Prostate gland (tissue), 2 donors: ENCODE measurements around the gene L2HGDH. TPM values are rescaled to one million over a fixed set of nuclear protein-coding genes. Genes with fewer than 3 reads are reported as not detected.

Experiments
- DNase-seq: peaks from one replicate; pipeline ENCODE4 v3.0.0-alpha.2; 2019; ENCODE audit warnings: low spot score
- H3K27ac ChIP-seq, 2 donors: fragments of 200-600 bp; sonication (generic); 2 replicates each; pipeline ENCODE4 v1.5.1; 2017 to 2019
- H3K27me3 ChIP-seq: fragments of 200-600 bp; sonication (generic); replicated peaks from 2 replicates; pipeline ENCODE4 v1.5.1; 2019; ENCODE audit not compliant: insufficient read depth
- H3K36me3 ChIP-seq, 2 donors: fragments of 200-600 bp; sonication (generic); 1 replicate in 1 of 2; 2 replicates in 1 of 2; pipeline versions ENCODE4 v1.5.1 to v1.8.1; 2017 to 2019
- H3K4me1 ChIP-seq: fragments of 200-600 bp; sonication (generic); replicated peaks from 2 replicates; pipeline ENCODE4 v1.5.1; 2019
- H3K4me3 ChIP-seq, 2 donors: fragments of 200-600 bp; sonication (generic); 2 replicates each; pipeline ENCODE4 v1.5.1; 2017 to 2019
- H3K9me3 ChIP-seq: fragments of 200-600 bp; sonication (generic); 2 replicates; pipeline ENCODE4 v1.5.1; 2017
- CTCF ChIP-seq, 4 experiments: fragments of 200-600 bp in 2 of 4; fragments of 450-650 bp in 2 of 4; sonication (generic) in 2 of 4; IDR thresholded peaks; 1 replicate in 3 of 4; 2 replicates in 1 of 4; pipeline ENCODE4 v1.5.1; 2016 to 2019; ENCODE audit warnings: antibody characterized with exemption in 4 of 4, mild to moderate bottlenecking in 2 of 4, moderate library complexity in 2 of 4
- POLR2A ChIP-seq: fragments of 450-650 bp; IDR thresholded peaks from one replicate; pipeline ENCODE4 v1.6.1; 2016; ENCODE audit warnings: antibody characterized with exemption, mild to moderate bottlenecking
- POLR2AphosphoS5 ChIP-seq: sonication (generic); formaldehyde crosslinking; IDR thresholded peaks from one replicate; pipeline ENCODE4 v1.6.1; 2017; ENCODE audit warnings: antibody characterized with exemption
- WGBS: methylation state at CpG from one replicate; pipeline ENCODE4 v1.1.5; 2018; 5-methylcytosine and 5-hydroxymethylcytosine counted together
- intact Hi-C: fragments of 100-400 bp; cut with DNase I; formaldehyde crosslinking; loops from one replicate; pipeline ENCODE4 v1.14.2; 2022
- total RNA-seq, 2 donors: library from RNA; depleted of rRNA; stranded (reverse); fragments of >200 nt; gene quantifications; one replicate each; pipeline ENCODE4 v1.1.0, GENCODE V29; 2016

L2HGDH gene
- total RNA-seq, 2 donors from 2014 or later, result 5.6 to 6.5 TPM

GRCh38 chr14:50263321-50263720 lies 48.7 kb downstream of the L2HGDH start:
- 85% methylated on average over 4 of the region's 4 CpGs for WGBS
- no peak for TF ChIP-seq POLR2AphosphoS5
- no peak for TF ChIP-seq CTCF (IDR thresholded peaks at IDR 0.05)
- no peak for TF ChIP-seq POLR2A
- Histone ChIP-seq H3K27me3 (no peaks in the 10 kb centered on the region), H3K4me3 (no peak overlapping the region), H3K4me1 (no peaks in the 10 kb centered on the region), H3K27ac (no peak overlapping the region), H3K36me3 (no peaks in the 10 kb centered on the region), H3K9me3 (no peaks in the 10 kb centered on the region)
- intact Hi-C loops, result no loop called here
- DNase-seq, result no peak

- no peak for DNase-seq
- Histone ChIP-seq H3K4me3 (no peak overlapping the region), H3K27ac (no peak overlapping the region), H3K9me3 (no peaks in the 10 kb centered on the region), H3K27me3 (no peaks in the 10 kb centered on the region), H3K36me3 (no peaks in the 10 kb centered on the region), H3K4me1 (no peaks in the 10 kb centered on the region)
- intact Hi-C loops, result no loop called here
- TF ChIP-seq POLR2A (no peak), POLR2AphosphoS5 (no peak), CTCF (IDR thresholded peaks at IDR 0.05) (no peak)
- WGBS, result 73% methylated on average over 2 of the region's 2 CpGs
Observed at GRCh38 chr14:50262865-50263264, 49.2 kb downstream of the L2HGDH start.

GRCh38 chr14:50260511-50260910 lies 51.5 kb downstream of the L2HGDH start:
- no peaks in the 10 kb centered on the region for H3K9me3 ChIP-seq
- DNase-seq, result no peak
- no peak overlapping the region for H3K4me3 ChIP-seq
- peak in 3 of 4 experiments; percentile 29 to 45 (median 32) for TF ChIP-seq CTCF (IDR thresholded peaks at IDR 0.05)
- TF ChIP-seq POLR2A, result no peak
- H3K27me3 ChIP-seq, result no peaks in the 10 kb centered on the region
- no peaks in the 10 kb centered on the region for H3K4me1 ChIP-seq
- H3K36me3 ChIP-seq, result no peaks in the 10 kb centered on the region
- H3K27ac ChIP-seq, result no peak overlapping the region
- WGBS, result 35% methylated on average over 3 of the region's 3 CpGs
- intact Hi-C loops, result no loop called here

GRCh38 chr14:50260072-50260471 lies 52.0 kb downstream of the L2HGDH start:
- Histone ChIP-seq H3K4me3 (no peak overlapping the region), H3K9me3 (no peaks in the 10 kb centered on the region), H3K27ac (no peak overlapping the region), H3K4me1 (no peaks in the 10 kb centered on the region), H3K36me3 (no peaks in the 10 kb centered on the region), H3K27me3 (no peaks in the 10 kb centered on the region)
- DNase-seq, result no peak
- WGBS, result 82% methylated on average over 3 of the region's 3 CpGs
- TF ChIP-seq POLR2AphosphoS5 (no peak), CTCF (IDR thresholded peaks at IDR 0.05) (no peak), POLR2A (no peak)
- intact Hi-C loops, result no loop called here

DNA sequence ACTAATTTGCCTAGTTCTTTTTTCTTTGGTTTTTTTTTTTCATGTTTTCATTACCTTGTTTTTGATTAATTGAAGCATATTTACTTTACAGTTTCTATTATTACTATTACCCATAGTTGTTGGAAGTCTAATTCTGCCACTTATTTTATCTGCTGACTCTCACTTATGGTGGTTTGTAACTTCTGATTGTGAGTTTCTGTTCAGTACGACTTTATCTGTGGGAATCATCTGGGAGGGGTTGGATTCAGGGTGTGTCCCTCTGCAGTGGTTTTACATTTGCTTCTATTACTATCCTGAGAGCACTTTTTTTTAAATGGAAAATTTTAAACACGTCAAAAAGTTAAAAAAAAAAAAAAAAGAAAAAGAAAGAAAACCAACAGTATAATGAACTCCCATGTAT lies 54.3 kb downstream of the L2HGDH start:
- intact Hi-C loops, result no loop called here
- WGBS, result 41% methylated on average over 2 of the region's 2 CpGs
- no peaks in the 10 kb centered on the region for H3K36me3 ChIP-seq
- H3K9me3 ChIP-seq, result no peaks in the 10 kb centered on the region
- H3K4me1 ChIP-seq, result no peaks in the 10 kb centered on the region
- H3K27ac ChIP-seq, result no peak overlapping the region
- TF ChIP-seq POLR2A (no peak), CTCF (IDR thresholded peaks at IDR 0.05) (no peak), POLR2AphosphoS5 (no peak)
- H3K27me3 ChIP-seq, result no peaks in the 10 kb centered on the region
- H3K4me3 ChIP-seq, result no peak overlapping the region
- DNase-seq, result no peak
